Measurements from ENCODE around the gene TMPRSS15.
A peak's percentile ranks its signal among the peaks of the same experiment; 100 is the strongest.

TMPRSS15 gene

DNA sequence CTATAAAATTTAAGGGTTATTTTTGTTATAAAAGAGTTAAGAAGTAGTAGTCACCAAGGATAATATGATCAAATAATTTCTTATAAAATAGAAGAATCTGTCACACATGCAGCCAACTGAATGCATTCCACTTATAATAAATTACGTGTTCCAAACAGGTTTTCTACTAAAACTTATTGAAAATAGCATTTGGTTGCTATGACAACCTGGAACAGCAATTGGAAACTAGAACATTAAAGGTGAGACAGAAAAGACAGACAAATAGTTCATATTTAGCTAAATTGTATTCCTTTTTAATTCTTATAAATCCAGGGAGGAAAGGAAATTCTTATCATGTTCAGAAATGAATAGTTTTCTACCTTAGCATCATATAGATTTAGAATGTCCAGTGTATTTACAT lies 168.0 kb downstream of the TMPRSS15 start:
- DNase-seq = no peak

DNA sequence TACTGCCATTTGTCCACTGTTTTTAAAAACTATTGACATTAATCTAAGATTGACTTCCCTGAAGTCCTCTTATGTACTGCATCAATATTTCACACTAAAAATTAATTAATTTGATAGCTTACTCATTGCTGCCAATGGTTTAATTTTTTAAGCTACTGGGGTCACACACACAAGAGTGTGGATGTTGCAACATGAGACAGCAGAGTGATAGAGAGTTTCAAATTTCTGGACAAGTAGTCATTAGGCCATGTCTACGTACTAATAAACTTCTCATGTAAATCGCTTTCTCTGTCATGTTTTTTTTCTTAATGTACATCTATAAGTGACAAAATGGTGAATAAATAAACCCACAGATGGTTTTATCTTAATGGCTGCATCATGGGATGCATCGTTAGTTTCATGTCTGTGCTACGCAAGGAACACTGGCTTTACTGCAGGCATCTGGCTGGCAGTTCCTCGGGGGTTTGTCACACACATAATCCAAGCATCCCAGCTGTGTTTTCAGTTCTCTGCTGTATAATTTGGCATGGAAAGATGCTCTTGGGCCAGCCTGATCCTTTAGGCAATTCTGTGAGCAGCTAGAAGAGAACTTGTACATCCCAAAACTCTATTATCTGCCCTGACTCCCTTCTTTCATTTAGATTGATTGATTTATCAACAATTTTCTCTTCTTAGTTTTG lies 175.4 kb downstream of the TMPRSS15 start:
- DNase-seq = peak; percentile 75

- no peak for DNase-seq
Observed at GRCh38 chr21:18222346-18222745, 181.2 kb downstream of the TMPRSS15 start.

- DNase-seq = no peak
Observed at GRCh38 chr21:18220498-18220897, 183.1 kb downstream of the TMPRSS15 start.
